NCI-H226 (cell line): ENCODE measurements around the gene ARID3B.
"Not testable (repeated sequence)": the region's sequence is repeated elsewhere in the genome, so short reads cannot be mapped to it uniquely, and the experiment has no call there.

Experiments
- DNase-seq: peaks from one replicate; pipeline ENCODE4 v3.0.0-alpha.2; 2015

Gene ARID3B

DNA sequence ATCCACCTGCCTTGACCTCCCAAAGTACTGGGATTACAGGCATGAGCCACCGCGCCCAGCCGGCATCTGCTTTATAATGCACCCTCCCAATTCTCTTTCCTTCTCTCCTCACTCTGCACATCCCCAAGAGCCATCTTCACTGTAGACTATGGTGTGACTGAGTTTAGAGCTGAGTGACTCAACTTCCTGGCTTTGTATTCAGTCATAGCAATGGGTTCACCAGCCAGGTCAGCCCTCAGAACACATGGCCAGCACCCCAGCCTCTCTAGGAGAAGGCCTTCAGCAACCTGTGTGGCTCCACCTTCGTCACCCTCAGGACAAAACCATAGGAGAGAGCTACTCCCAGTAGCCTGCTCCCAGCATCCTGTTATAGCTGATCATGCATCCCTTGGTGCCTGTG is 33.0 kb downstream of the ARID3B start:
- no peak for DNase-seq

GRCh38 chr15:74578496-74578994 is 37.5 kb downstream of the ARID3B start:
- no peak for DNase-seq

GRCh38 chr15:74579001-74579400 is 38.0 kb downstream of the ARID3B start:
- no peak for DNase-seq

- DNase-seq, result no peak
These were observed 39.7 kb downstream of the ARID3B start for GRCh38 chr15:74580538-74581350.

GRCh38 chr15:74584204-74584603 is 43.2 kb downstream of the ARID3B start:
- DNase-seq, result no peak

GRCh38 chr15:74584779-74585178 is 43.8 kb downstream of the ARID3B start:
- no peak for DNase-seq

GRCh38 chr15:74585191-74585590 is 44.2 kb downstream of the ARID3B start:
- DNase-seq, result no peak

DNA sequence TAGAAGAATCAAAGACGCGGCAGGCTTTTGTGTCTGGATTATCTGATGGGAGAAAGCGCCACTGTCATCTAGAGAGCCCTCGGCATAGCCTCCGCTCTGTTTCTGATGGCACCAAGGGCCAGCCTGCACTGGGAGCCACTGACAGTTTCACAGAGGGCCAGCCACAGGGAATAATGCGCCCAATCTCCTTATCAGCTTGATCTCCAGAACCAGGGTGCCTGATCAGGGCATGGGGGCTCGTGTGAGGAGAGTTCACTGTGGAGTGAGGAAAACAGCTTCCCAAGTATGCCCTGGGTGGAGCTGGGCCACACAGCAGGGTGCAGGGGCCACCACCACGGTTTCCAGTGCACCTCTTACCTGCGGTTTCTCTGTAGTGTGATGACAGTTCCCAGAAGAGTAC is 44.8 kb downstream of the ARID3B start:
- no peak for DNase-seq

GRCh38 chr15:74589826-74590225 is 48.8 kb downstream of the ARID3B start:
- no peak for DNase-seq

DNA sequence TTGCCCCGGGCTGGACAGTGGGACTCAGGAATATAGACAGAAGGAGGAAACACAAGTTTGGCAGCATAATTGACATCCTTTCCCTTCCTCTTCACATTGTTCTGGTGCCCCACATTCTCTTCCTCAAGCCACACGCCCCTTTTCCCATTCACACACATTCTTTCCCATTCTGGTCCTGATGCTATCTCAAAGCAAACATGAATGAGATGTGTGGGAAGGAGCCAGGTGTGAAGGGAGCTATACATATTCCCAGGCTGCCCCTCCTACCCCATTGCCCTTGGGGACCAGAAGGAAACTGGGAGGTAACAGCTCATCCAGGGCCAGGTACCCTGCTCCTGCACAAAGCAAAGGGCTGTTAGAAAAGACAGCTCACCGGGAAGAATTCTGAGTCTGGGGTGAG is 51.2 kb downstream of the ARID3B start:
- no peak for DNase-seq

- DNase-seq, result no peak
These were observed 52.1 kb downstream of the ARID3B start for GRCh38 chr15:74593122-74593521.

DNA sequence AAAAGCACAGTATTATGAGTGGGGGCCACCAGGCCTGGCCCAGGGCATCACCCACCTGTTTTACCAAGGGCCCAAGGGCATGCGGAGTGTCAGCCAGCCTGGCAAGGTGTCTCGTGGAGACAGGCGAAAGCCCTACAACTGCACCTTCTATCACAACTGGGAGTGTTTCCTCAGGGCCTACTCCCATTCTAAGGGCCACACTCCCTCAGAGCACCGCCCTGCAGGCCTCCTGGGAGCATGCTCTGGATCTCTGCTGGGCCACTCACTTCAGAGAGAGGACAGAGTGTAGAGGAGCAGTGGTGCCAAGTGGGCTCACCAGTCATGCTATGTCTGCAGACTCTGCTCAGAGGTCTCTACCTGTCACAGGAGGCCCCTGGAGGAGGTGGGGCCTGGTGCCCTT is 53.4 kb downstream of the ARID3B start:
- DNase-seq, result no peak

- DNase-seq, result no peak
These were observed 54.3 kb downstream of the ARID3B start for GRCh38 chr15:74595271-74595670.

GRCh38 chr15:74596736-74597135 is 55.7 kb downstream of the ARID3B start:
- DNase-seq, result not testable (repeated sequence)

- DNase-seq, result not testable (repeated sequence)
These were observed 56.2 kb downstream of the ARID3B start for GRCh38 chr15:74597146-74597705.

GRCh38 chr15:74598126-74598842 is 57.3 kb downstream of the ARID3B start:
- peak; percentile 92 for DNase-seq

- no peak for DNase-seq
These were observed 58.1 kb downstream of the ARID3B start for GRCh38 chr15:74599156-74599555.

- no peak for DNase-seq
These were observed 62.2 kb downstream of the ARID3B start for GRCh38 chr15:74603026-74603788.

DNA sequence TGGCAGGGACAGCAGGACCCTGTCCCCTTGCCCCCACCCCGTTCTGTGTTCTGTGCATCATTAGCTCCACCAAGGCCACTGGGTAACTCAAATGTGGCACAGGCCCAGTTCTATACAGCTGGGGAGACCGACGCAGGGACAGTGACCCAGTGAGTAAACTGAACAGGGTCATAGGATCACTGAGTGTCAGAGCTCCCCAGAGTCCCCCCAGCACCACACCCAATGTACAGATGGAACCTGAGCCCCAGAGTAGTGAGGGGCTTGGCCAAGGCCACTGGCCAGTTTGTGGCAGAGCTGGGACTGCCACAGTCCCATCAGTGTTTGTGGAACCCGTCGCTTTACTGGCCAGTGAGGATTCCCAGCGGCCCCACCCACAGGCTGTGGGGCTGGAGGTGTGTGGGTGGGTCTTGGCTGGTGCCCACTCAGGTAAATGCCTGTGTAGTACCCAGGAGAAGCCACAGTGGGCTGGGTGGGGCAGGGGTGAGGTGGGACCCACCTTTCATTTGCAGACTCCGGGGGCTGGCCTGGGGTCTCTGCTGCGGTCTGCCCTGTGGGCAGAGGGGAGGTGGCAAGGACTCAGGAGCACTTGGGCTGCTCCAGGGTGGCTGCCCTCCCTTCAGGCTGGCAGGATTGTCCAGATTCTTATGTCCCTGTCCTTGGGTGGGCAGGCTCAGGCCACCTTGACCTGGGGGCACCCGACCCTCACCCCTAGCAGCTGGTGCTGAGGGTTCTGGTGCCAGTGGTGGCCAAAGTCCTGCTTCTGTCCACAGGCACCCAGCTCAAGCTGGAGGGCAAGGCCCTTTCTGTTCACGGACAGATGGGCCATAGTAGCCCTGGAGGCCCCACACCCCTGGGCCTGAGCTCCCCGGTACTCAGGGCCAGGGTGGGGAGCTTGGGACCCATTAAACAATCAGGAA is 63.0 kb downstream of the ARID3B start:
- DNase-seq, result no peak

DNA sequence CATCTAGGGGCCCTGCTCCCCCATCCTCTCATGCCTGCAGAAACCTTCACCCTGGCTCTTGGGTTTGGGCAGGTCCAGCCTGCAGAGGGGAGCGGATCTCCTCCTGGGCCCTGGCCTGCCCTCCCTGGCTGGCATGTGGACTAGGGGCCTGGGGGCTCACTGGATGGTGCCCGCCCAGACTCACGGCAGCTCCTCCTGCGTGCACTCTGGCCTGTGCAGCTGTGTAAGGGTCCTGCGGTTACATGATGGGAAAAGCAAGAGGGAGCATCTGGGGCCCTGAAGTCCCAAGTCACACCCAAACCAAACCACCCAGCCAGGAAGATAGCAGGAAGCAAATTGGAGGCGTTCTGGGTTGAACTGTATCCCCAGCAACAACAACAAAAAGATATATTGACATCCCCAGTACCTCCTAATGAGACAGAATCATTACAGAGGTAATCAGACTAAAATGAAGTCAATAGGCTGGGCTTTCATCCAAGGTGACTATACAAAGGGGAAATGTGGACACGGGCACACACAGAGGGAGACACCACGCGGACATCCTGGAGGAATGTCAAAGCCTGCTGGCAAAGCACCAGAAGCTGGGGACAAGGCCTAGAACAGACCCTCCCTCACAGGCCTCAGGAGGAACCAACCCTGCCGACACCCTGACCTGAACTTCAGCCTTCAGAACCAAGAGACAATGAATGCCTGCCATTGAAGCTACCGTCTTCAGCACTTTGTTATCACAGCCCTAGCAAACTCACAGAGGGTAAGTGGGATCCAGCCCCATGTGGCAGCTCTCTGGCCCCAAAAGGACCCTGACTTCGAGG is 64.2 kb downstream of the ARID3B start:
- DNase-seq, result no peak

GRCh38 chr15:74605795-74606150 is 64.8 kb downstream of the ARID3B start:
- DNase-seq, result no peak
